Gastroesophageal sphincter (tissue), 4 donors: Measurements from ENCODE around the gene TRAPPC2L. TPM values are rescaled to one million over a fixed set of nuclear protein-coding genes. Genes with fewer than 3 reads are reported as not detected.
A peak's percentile ranks its signal among the peaks of the same experiment; 100 is the strongest.

Source experiments
- ATAC-seq: fragments of 150-250 bp; one replicate; pipeline ENCODE4 v1.9.1; 2016; ENCODE audit warnings: mild to moderate bottlenecking, moderate library complexity
- H3K27ac ChIP-seq, 4 donors: fragments of 200-600 bp; sonication (generic) in 3 of 4; 1 replicate in 3 of 4; 2 replicates in 1 of 4; pipeline ENCODE4 v1.5.1; 2016 to 2019
- H3K27me3 ChIP-seq: fragments of 200-600 bp; sonication (generic); one replicate; pipeline ENCODE4 v1.5.1; 2019
- H3K36me3 ChIP-seq, 2 donors: fragments of 200-600 bp; sonication (generic); one replicate each; pipeline ENCODE4 v1.5.1; 2019; ENCODE audit warnings: control low read depth in 1 of 2
- H3K4me1 ChIP-seq, 3 donors: fragments of 200-600 bp; sonication (generic); 1 replicate in 2 of 3; 2 replicates in 1 of 3; pipeline ENCODE4 v1.5.1; 2016 to 2019; ENCODE audit warnings: control low read depth in 2 of 3
- H3K4me3 ChIP-seq, 2 donors: fragments of 200-600 bp; sonication (generic); one replicate each; pipeline ENCODE4 v1.5.1; 2019; ENCODE audit warnings: mild to moderate bottlenecking in 1 of 2, moderate library complexity in 1 of 2
- H3K9me3 ChIP-seq, 3 donors: fragments of 200-600 bp; sonication (generic); one replicate each; pipeline ENCODE4 v1.5.1; 2017 to 2019; ENCODE audit warnings: control low read depth in 2 of 3
- EP300 ChIP-seq: sonication (generic); formaldehyde crosslinking; IDR thresholded peaks from one replicate; pipeline ENCODE4 v1.6.1; 2017; ENCODE audit warnings: antibody characterized with exemption, mild to moderate bottlenecking
- POLR2A ChIP-seq, 2 donors: fragments of 450-650 bp; IDR thresholded peaks; one replicate each; pipeline ENCODE4 v1.6.1; 2017; ENCODE audit warnings: antibody characterized with exemption in 2 of 2, mild to moderate bottlenecking in 2 of 2, moderate library complexity in 1 of 2
- POLR2AphosphoS5 ChIP-seq: sonication (generic); formaldehyde crosslinking; IDR thresholded peaks from one replicate; pipeline ENCODE4 v1.6.1; 2017; ENCODE audit warnings: antibody characterized with exemption
- WGBS, 2 donors: methylation state at CpG; one replicate each; pipeline ENCODE4 v1.1.5; 2018; ENCODE audit warnings: low coverage in 1 of 2; 5-methylcytosine and 5-hydroxymethylcytosine counted together
- total RNA-seq, 4 donors: library from RNA; depleted of rRNA; stranded (reverse); fragments of >200 nt; gene quantifications; one replicate each; pipeline ENCODE4 v1.1.0, GENCODE V29; 2016
- TF ChIP-seq, protein P1 (sequence below), 4 experiments: fragments of 200-600 bp in 2 of 4; fragments of 450-650 bp in 2 of 4; sonication (generic) in 1 of 4; IDR thresholded peaks; one replicate each; pipeline ENCODE4 v1.5.1; 2017 to 2019; ENCODE audit warnings: antibody characterized with exemption in 4 of 4, mild to moderate bottlenecking in 2 of 4, moderate library complexity in 2 of 4

TRAPPC2L gene
- total RNA-seq, 4 donors from 2014 or later = 18.7 to 40.0 (median 21.5) TPM

DNA sequence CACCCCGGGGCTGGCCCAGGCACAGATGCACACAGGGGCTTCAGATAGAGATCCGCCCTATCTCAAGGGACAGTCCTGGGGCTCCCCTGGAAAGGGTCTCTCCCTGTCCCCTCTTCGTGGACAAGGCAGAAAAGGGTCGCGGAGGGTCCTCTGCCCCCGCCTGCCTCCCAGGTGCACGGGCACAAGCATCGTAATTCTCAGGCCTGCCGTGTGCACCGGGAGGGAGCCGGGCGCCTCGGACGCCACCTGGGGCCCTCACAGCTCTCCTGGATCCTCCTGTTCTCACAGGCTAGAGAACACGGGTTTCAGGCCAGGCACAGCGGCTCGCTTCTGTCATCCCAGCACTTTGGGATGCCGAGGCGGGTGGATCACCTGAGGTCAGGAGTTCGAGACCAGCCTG, 21.4 kb downstream of the TRAPPC2L start:
- H3K36me3 ChIP-seq = peaks cover 0 to 42% of the 10 kb centered on the region in 2 donors
- no peaks in the 10 kb centered on the region for H3K9me3 ChIP-seq
- TF ChIP-seq POLR2AphosphoS5 (no peak), EP300 (no peak)
- no peak for ATAC-seq
- no peak overlapping the region for H3K4me3 ChIP-seq
- no peak overlapping the region for H3K27ac ChIP-seq
- H3K4me1 ChIP-seq = peaks cover 0 to 6% (median 0%) of the 10 kb centered on the region in 3 donors
- WGBS, 2 donors = no CpG with 5 or more reads among the region's 20 CpGs
- H3K27me3 ChIP-seq = peaks cover 69% of the 10 kb centered on the region

DNA sequence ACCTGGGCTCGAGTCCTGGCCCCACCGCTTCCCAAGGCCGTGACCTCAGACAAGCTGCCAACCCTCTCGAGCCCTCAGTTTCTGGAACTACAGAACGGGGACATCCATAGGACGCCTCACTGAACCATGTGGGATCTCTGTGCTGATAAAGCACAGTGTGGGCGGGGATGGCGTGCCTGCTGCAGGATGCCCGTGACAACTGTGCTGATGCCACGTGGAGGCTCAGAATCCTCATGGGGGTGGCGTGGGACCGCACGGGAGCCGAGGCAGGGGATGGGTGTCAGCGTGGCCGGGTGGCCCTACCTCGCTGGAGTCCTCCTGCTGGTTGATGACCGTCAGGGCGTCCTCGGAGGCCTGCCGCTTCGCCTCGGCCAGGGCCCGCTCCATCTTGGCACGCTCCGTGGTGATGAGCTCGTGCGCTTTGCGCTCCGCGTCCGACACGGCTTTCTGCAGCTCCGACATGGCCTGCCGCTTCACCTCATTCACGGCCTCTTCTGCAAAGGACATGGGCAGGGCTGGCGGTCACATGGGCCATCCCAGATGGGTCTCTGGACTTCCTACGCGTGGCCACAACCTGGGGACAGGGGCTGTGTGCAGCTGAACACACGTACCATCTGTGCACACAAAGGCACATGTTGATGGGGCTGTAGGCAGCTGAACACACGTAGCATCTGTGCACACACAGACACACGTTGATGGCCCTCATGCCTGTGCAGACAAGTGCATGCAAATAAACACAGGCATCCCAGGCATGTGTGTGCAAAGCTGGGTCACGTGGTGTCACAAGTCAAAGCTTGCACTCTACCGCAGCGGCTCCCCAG, 22.2 kb downstream of the TRAPPC2L start:
- H3K4me3 ChIP-seq = no peak overlapping the region
- H3K9me3 ChIP-seq = no peaks in the 10 kb centered on the region
- no peak overlapping the region for H3K27ac ChIP-seq
- peaks cover 0 to 6% (median 0%) of the 10 kb centered on the region in 3 donors for H3K4me1 ChIP-seq
- TF ChIP-seq, protein P1, sequence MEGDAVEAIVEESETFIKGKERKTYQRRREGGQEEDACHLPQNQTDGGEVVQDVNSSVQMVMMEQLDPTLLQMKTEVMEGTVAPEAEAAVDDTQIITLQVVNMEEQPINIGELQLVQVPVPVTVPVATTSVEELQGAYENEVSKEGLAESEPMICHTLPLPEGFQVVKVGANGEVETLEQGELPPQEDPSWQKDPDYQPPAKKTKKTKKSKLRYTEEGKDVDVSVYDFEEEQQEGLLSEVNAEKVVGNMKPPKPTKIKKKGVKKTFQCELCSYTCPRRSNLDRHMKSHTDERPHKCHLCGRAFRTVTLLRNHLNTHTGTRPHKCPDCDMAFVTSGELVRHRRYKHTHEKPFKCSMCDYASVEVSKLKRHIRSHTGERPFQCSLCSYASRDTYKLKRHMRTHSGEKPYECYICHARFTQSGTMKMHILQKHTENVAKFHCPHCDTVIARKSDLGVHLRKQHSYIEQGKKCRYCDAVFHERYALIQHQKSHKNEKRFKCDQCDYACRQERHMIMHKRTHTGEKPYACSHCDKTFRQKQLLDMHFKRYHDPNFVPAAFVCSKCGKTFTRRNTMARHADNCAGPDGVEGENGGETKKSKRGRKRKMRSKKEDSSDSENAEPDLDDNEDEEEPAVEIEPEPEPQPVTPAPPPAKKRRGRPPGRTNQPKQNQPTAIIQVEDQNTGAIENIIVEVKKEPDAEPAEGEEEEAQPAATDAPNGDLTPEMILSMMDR (IDR thresholded peaks at IDR 0.05) = no peak
- TF ChIP-seq POLR2AphosphoS5 (no peak), POLR2A (IDR thresholded peaks at IDR 0.05) (no peak), EP300 (no peak)
- peaks cover 0 to 50% of the 10 kb centered on the region in 2 donors for H3K36me3 ChIP-seq
- WGBS, 2 donors = 79 to 91% methylated on average over 2 to 13 of the region's 45 CpGs
- no peak for ATAC-seq
- peaks cover 66% of the 10 kb centered on the region for H3K27me3 ChIP-seq

- Histone ChIP-seq H3K36me3 (peaks cover 0 to 56% of the 10 kb centered on the region in 2 donors), H3K27me3 (peaks cover 71% of the 10 kb centered on the region), H3K27ac (no peak overlapping the region), H3K4me3 (no peak overlapping the region), H3K9me3 (no peaks in the 10 kb centered on the region), H3K4me1 (peaks cover 0 to 6% (median 0%) of the 10 kb centered on the region in 3 donors)
- 81% methylated on average over 7 of the region's 11 CpGs; no CpG with 5 or more reads in 1 of the 2 donors for WGBS, 2 donors
- ATAC-seq = no peak
- TF ChIP-seq POLR2AphosphoS5 (no peak), POLR2A (IDR thresholded peaks at IDR 0.05) (no peak), EP300 (no peak)
- TF ChIP-seq, protein P1 (IDR thresholded peaks at IDR 0.05) = no peak
These were observed 22.8 kb downstream of the TRAPPC2L start for GRCh38 chr16:88879788-88880055.

DNA sequence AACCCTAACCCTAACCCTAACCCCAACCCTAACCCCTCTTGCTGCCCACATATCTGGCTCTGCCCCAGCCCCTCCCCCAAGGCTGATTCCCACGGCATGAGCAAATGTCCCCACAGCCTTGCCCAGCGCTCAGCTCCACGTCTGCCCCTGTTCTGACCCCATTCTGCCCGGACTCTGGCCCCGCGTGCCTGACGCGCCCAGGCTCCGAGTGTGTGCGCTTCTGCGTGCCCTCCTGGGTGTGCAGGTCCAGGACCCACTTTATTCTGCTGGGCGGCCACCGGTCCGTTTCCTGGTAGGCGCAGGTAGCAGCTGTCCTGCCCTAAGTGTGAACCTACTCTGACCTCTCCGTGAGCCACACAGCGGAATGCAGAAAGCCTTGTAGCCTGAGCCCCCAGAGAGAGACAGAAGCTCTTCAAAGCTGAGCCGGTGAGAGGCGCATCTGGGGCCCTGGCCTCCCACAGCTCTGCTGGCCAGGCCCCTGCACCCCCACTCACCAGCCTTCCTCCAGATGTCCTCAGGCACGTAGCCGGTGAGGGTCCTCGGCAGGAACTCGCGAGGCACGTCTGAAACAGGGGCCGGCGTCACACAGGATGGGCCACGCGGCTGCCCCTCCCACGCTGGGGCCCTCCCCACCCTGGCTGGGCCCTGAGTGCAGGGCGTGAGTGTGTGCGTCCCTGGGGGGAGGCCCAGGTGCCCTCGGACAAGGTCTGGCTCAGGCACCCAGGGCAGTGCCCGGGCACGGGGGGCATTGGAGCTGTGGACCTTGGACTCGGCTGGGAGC, 23.5 kb downstream of the TRAPPC2L start:
- Histone ChIP-seq H3K36me3 (peaks cover 0 to 59% of the 10 kb centered on the region in 2 donors), H3K9me3 (no peaks in the 10 kb centered on the region), H3K27ac (no peak overlapping the region), H3K4me1 (peaks cover 0 to 6% (median 0%) of the 10 kb centered on the region in 3 donors), H3K4me3 (no peak overlapping the region), H3K27me3 (peaks cover 75% of the 10 kb centered on the region)
- TF ChIP-seq POLR2AphosphoS5 (no peak), POLR2A (IDR thresholded peaks at IDR 0.05) (no peak), EP300 (no peak)
- TF ChIP-seq, protein P1 (IDR thresholded peaks at IDR 0.05) = no peak
- WGBS, 2 donors = 40 to 77% methylated on average over 2 to 13 of the region's 36 CpGs
- no peak for ATAC-seq

- Histone ChIP-seq H3K27ac (no peak overlapping the region), H3K4me1 (peaks cover 0 to 9% (median 0%) of the 10 kb centered on the region in 3 donors), H3K36me3 (peaks cover 0 to 59% of the 10 kb centered on the region in 2 donors), H3K4me3 (peak overlapping the region in 1 of 2 donors; percentile 10), H3K27me3 (peaks cover 75% of the 10 kb centered on the region), H3K9me3 (no peaks in the 10 kb centered on the region)
- TF ChIP-seq EP300 = no peak
- no peak for TF ChIP-seq POLR2AphosphoS5
- TF ChIP-seq, protein P1 (IDR thresholded peaks at IDR 0.05) = no peak
- TF ChIP-seq POLR2A (IDR thresholded peaks at IDR 0.05) = no peak
- no peak for ATAC-seq
- WGBS, 2 donors = 40% methylated on average over 1 of the region's 46 CpGs; no CpG with 5 or more reads in 1 of the 2 donors
These were observed 24.2 kb downstream of the TRAPPC2L start for GRCh38 chr16:88881007-88881615.
